Measurements from ENCODE around the gene DRG2.

Gene DRG2

GRCh38 chr17:18111330-18111971 lies 23.7 kb downstream of the DRG2 start:
- Histone ChIP-seq H3K36me3 (ENCODE audit: insufficient read depth, low read length) (peaks cover 7% of the 10 kb centered on the region; the same call in 1 of the 2 replicates), H3K27ac (ENCODE audit: low read length) (no peak overlapping the region), H3K4me1 (ENCODE audit: insufficient read depth, low read length) (no peaks in the 10 kb centered on the region), H3K9me3 (ENCODE audit: insufficient read depth, low read length, severe bottlenecking) (no peaks in the 10 kb centered on the region), H3K9ac (ENCODE audit: low read depth, low read length) (no peak overlapping the region), H3K27me3 (ENCODE audit: insufficient read depth, low read length, poor library complexity) (no peaks in the 10 kb centered on the region), H3K79me2 (ENCODE audit: insufficient read depth, low read length) (no peaks in the 10 kb centered on the region), H4K20me1 (ENCODE audit: insufficient read depth, low read length) (no peaks in the 10 kb centered on the region), H3K4me2 (ENCODE audit: insufficient read depth, low read length) (no peak overlapping the region), H2AFZ (ENCODE audit: low read depth, low read length) (no peak overlapping the region), H3K4me3 (ENCODE audit: low read depth in 1 of 2, low read length in 2 of 2) (no peak overlapping the region)
- DNase-seq (no peak), ATAC-seq (ENCODE audit: insufficient read depth, low read depth) (no peak)
- TF ChIP-seq EZH2 (IDR thresholded peaks at IDR 0.05; ENCODE audit: borderline replicate concordance, low read depth, low read length, severe bottlenecking) = no peak
- no peak for TF ChIP-seq CTCF (IDR thresholded peaks at IDR 0.05; ENCODE audit: borderline replicate concordance, extremely low read depth, low read length, poor library complexity, severe bottlenecking)

GRCh38 chr17:18115517-18115916 lies 27.8 kb downstream of the DRG2 start:
- DNase-seq = no peak
- Histone ChIP-seq H3K4me1 (ENCODE audit: insufficient read depth, low read length) (no peaks in the 10 kb centered on the region), H3K4me2 (ENCODE audit: insufficient read depth, low read length) (no peak overlapping the region), H3K36me3 (ENCODE audit: insufficient read depth, low read length) (no peaks in the 10 kb centered on the region), H3K79me2 (ENCODE audit: insufficient read depth, low read length) (no peaks in the 10 kb centered on the region), H3K9ac (ENCODE audit: low read depth, low read length) (no peak overlapping the region), H3K27me3 (ENCODE audit: insufficient read depth, low read length, poor library complexity) (no peaks in the 10 kb centered on the region), H2AFZ (ENCODE audit: low read depth, low read length) (no peak overlapping the region), H3K27ac (ENCODE audit: low read length) (no peak overlapping the region), H3K4me3 (ENCODE audit: low read depth in 1 of 2, low read length in 2 of 2) (no peak overlapping the region), H3K9me3 (ENCODE audit: insufficient read depth, low read length, severe bottlenecking) (peaks cover 15% of the 10 kb centered on the region), H4K20me1 (ENCODE audit: insufficient read depth, low read length) (no peaks in the 10 kb centered on the region)
- no peak for ATAC-seq (ENCODE audit: insufficient read depth, low read depth)
- TF ChIP-seq EZH2 (IDR thresholded peaks at IDR 0.05; ENCODE audit: borderline replicate concordance, low read depth, low read length, severe bottlenecking) = no peak

GRCh38 chr17:18116078-18116477 lies 28.3 kb downstream of the DRG2 start:
- Histone ChIP-seq H2AFZ (ENCODE audit: low read depth, low read length) (no peak overlapping the region), H3K79me2 (ENCODE audit: insufficient read depth, low read length) (no peaks in the 10 kb centered on the region), H3K4me2 (ENCODE audit: insufficient read depth, low read length) (no peak overlapping the region), H3K4me1 (ENCODE audit: insufficient read depth, low read length) (no peaks in the 10 kb centered on the region), H3K9ac (ENCODE audit: low read depth, low read length) (no peak overlapping the region), H3K27ac (ENCODE audit: low read length) (no peak overlapping the region), H4K20me1 (ENCODE audit: insufficient read depth, low read length) (no peaks in the 10 kb centered on the region), H3K4me3 (ENCODE audit: low read depth in 1 of 2, low read length in 2 of 2) (no peak overlapping the region), H3K27me3 (ENCODE audit: insufficient read depth, low read length, poor library complexity) (no peaks in the 10 kb centered on the region), H3K9me3 (ENCODE audit: insufficient read depth, low read length, severe bottlenecking) (peaks cover 15% of the 10 kb centered on the region), H3K36me3 (ENCODE audit: insufficient read depth, low read length) (no peaks in the 10 kb centered on the region)
- TF ChIP-seq CTCF (IDR thresholded peaks at IDR 0.05; ENCODE audit: borderline replicate concordance, extremely low read depth, low read length, poor library complexity, severe bottlenecking) (no peak), EZH2 (IDR thresholded peaks at IDR 0.05; ENCODE audit: borderline replicate concordance, low read depth, low read length, severe bottlenecking) (no peak)
- DNase-seq (no peak), ATAC-seq (ENCODE audit: insufficient read depth, low read depth) (no peak)

- H3K27me3 ChIP-seq (ENCODE audit: insufficient read depth, low read length, poor library complexity) = no peaks in the 10 kb centered on the region
- no peaks in the 10 kb centered on the region for H3K36me3 ChIP-seq (ENCODE audit: insufficient read depth, low read length)
- TF ChIP-seq CTCF (IDR thresholded peaks at IDR 0.05; ENCODE audit: borderline replicate concordance, extremely low read depth, low read length, poor library complexity, severe bottlenecking) (no peak), EZH2 (IDR thresholded peaks at IDR 0.05; ENCODE audit: borderline replicate concordance, low read depth, low read length, severe bottlenecking) (no peak)
- peaks cover 15% of the 10 kb centered on the region for H3K9me3 ChIP-seq (ENCODE audit: insufficient read depth, low read length, severe bottlenecking)
- H3K4me2 ChIP-seq (ENCODE audit: insufficient read depth, low read length) = no peak overlapping the region
- H3K79me2 ChIP-seq (ENCODE audit: insufficient read depth, low read length) = no peaks in the 10 kb centered on the region
- no peak for ATAC-seq (ENCODE audit: insufficient read depth, low read depth)
- H3K9ac ChIP-seq (ENCODE audit: low read depth, low read length) = no peak overlapping the region
- no peak overlapping the region for H3K4me3 ChIP-seq (ENCODE audit: low read depth in 1 of 2, low read length in 2 of 2)
- no peaks in the 10 kb centered on the region for H4K20me1 ChIP-seq (ENCODE audit: insufficient read depth, low read length)
- DNase-seq = no peak
- no peak overlapping the region for H3K27ac ChIP-seq (ENCODE audit: low read length)
- H2AFZ ChIP-seq (ENCODE audit: low read depth, low read length) = no peak overlapping the region
- no peaks in the 10 kb centered on the region for H3K4me1 ChIP-seq (ENCODE audit: insufficient read depth, low read length)
Measured at GRCh38 chr17:18117533-18117932, 29.8 kb downstream of the DRG2 start.
